CD4-positive, alpha-beta T cell treated with Interleukin-4 for 4 hours (primary cell): ENCODE data around the gene ROBO1.

Source experiments
- DNase-seq: peaks from one replicate; pipeline ENCODE4 v3.0.0-alpha.2; 2020

Gene ROBO1

GRCh38 chr3:79664455-79664854, 103.3 kb downstream of the ROBO1 start:
- DNase-seq, result no peak

GRCh38 chr3:79661896-79662295, 105.9 kb downstream of the ROBO1 start:
- DNase-seq, result no peak

- DNase-seq, result no peak
Observed at GRCh38 chr3:79657076-79657475, 110.7 kb downstream of the ROBO1 start.

- no peak for DNase-seq
Observed at GRCh38 chr3:79654019-79654418, 113.8 kb downstream of the ROBO1 start.

GRCh38 chr3:79653266-79653830, 114.5 kb downstream of the ROBO1 start:
- no peak for DNase-seq

DNA sequence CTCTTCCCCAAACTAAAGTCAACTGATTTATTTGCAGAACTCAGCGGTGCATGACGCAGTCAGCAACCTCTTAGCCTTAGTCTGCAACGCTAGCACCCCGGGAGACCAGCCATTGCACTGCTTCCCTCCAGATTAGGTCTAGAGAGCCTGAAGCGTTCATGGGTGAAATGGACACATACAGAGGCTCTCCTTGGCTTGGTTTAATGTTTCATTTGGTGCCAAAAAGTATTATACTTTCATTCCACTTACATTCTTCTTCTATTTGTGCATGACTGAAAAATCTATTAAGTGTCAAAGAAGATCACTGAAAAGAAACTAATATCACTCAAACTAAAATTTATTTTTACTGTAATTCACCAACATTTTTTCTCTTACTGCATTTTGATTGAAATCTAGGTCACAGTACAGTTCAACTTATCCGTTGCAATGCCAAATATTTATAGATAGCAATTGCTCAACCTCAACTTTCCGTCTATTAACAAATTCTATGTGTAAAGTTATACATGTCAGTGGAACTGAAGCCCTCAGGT, 116.2 kb downstream of the ROBO1 start:
- no peak for DNase-seq

- no peak for DNase-seq
Observed at GRCh38 chr3:79639855-79640254, 127.9 kb downstream of the ROBO1 start.

GRCh38 chr3:79636372-79636771, 131.4 kb downstream of the ROBO1 start:
- no peak for DNase-seq

- no peak for DNase-seq
Observed at GRCh38 chr3:79632842-79633241, 135.0 kb downstream of the ROBO1 start.

DNA sequence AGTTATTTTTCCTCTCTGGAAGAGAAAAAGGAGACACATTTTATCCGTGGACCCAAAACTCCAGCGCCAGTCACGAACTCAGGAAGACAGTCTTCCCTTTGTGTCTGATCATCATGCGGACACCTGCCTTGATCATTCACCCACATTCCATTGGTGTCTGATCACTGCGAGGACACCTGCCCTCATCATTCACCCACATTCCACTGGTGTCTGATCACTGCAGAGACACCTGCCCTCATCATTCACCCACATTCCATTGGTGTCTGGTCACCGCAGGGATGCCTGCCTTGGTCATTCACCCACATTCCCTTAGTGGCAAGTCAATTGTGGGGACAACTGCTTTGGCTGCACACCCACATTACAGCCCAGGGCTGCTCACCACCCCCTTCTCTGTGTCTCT, 148.9 kb downstream of the ROBO1 start:
- DNase-seq, result no peak

DNA sequence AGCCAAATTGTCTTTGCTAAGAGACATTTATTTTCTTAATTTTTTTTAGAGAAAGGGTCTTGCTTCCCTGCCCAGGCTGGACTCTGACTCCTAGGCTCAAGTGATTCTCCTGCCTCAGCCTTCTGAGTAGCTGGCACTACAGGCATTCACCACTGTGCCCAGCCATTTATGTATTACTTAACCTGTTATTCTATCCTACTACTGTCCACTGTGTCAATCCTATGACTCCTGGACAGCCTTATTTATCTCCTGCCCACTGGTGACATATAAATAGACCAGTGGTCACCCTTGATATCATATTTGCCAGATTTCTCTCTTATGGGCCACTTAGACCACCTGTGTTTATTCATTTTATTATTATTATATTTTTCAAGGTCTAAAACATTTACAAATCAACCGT, 161.4 kb downstream of the ROBO1 start:
- DNase-seq, result no peak

GRCh38 chr3:79604681-79605080, 163.1 kb downstream of the ROBO1 start:
- DNase-seq, result no peak

GRCh38 chr3:79602385-79602784, 165.4 kb downstream of the ROBO1 start:
- DNase-seq, result no peak

DNA sequence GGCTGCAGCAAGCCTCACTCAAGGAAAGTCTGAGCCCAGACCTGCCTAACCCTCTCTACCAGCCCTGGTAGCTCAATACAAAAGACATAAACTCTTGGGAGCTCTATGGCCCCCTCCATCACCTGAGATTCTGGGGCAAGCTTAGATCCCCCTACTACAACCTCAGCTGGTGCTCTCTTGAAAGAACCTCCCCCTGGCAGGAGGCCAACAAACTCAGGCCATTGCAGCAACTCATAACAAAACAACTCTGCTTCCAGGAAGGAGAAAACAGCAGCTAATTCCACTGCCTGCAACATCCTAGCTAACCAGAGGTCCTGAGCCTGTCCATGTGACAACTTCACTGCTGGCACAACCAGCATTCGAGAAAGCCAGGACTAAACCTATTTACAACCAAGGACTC, 169.2 kb downstream of the ROBO1 start:
- no peak for DNase-seq

- DNase-seq, result no peak
Observed at GRCh38 chr3:79597709-79598108, 170.1 kb downstream of the ROBO1 start.

GRCh38 chr3:79587150-79587549, 180.6 kb downstream of the ROBO1 start:
- no peak for DNase-seq

GRCh38 chr3:79586232-79586631, 181.6 kb downstream of the ROBO1 start:
- DNase-seq, result no peak

DNA sequence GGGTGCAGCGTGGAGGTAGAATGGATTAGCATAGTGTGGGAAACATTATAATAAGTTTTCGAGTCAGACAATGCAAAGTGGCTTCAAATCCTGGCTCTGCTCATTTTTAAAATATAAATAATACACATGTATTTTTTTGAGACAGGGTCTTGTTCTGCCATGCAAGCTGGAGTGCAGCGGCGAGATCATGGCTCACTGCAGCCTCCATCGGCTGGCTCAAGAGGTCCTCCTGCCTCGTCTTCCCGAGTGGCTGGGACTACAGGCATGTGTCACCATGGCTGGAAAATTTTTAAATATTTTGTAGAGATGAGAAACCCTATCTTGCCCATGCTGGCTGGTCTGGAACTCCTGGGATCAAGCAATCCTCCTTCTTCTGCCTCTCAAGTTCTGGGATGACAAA, 194.9 kb downstream of the ROBO1 start:
- no peak for DNase-seq

DNA sequence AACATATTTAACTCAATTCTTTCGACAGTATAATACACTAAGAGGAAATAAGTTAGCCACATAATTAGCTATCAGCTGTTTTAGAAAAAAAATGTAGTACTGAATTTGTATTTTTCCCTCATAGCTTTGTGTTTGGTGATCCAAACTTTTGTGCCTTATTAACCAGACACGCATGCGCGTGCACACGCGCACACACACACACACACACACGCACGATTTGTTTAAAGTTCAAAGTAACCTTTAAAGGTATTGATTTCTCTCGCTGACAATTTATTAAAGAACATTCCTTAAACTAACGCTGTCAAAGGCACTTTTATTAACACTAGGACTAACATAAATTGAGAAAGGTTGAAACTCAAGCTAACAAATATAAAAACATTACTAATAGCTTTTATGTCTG, 198.9 kb downstream of the ROBO1 start:
- DNase-seq, result no peak

- no peak for DNase-seq
Observed at GRCh38 chr3:79564192-79564591, 203.6 kb downstream of the ROBO1 start.

- no peak for DNase-seq
Observed at GRCh38 chr3:79560698-79561097, 207.1 kb downstream of the ROBO1 start.

GRCh38 chr3:79558943-79559342, 208.9 kb downstream of the ROBO1 start:
- DNase-seq, result no peak

DNA sequence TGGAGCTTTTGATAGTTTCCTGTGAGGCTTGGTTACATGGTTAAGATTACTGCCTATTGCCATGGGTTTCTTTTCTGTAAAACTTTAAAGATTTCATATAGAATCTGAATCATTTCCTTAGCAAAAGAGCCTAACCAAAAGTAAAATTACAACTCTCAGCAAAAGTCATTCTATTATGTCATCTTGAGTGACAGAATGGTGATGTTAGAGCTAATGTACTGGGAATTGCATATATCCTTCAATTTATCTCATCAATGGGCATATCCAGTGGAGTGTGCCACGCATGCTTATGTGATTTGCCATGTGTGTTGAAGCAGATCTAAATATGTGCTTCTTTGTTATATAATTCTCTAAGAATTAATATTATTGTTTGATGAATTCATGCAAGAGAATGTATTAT, 212.1 kb downstream of the ROBO1 start:
- no peak for DNase-seq

GRCh38 chr3:79551997-79552396, 215.8 kb downstream of the ROBO1 start:
- no peak for DNase-seq

DNA sequence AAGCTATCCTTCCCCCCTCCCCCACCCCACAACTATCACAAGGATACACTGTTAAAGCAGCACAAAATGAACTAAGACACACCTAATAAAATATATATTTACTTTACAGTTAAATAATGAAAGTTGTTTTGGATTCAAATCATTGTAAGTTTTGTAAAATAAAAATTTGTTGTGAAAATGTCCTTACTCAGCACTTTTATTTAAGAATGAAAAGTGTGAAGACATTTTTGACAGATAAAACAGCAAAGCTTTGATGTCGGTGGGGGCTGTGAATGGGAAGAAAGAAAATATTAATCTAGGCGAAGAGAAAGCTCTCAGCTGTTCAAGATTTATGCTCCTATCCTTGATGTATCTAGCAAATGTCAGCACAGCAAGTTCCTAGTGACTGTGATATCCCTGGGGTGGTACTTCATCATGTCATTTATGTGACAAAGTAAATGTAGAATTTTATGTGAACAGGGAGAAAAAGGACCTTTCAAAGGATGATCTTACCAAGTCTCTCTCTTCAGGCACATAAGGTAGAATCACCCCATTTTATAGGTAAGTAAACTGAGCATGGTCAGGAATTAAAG, 216.4 kb downstream of the ROBO1 start:
- DNase-seq, result no peak
